Cardiac muscle cell (in vitro differentiated cells and primary cell): ENCODE measurements around the gene ASZ1. TPM values are rescaled to one million over a fixed set of nuclear protein-coding genes. Genes with fewer than 3 reads are reported as not detected.
A peak's percentile ranks its signal among the peaks of the same experiment; 100 is the strongest.

Source experiments
- DNase-seq, 2 donors: peaks; one replicate each; pipeline versions ENCODE4 v3.0.0 to v3.0.0-alpha.2; 2010 to 2017; ENCODE audit warnings: low read depth in 1 of 2, low spot score in 1 of 2
- H3K27ac ChIP-seq: fragments of 200-600 bp; sonication (generic); 2 replicates; pipeline ENCODE4 v1.5.1; 2016
- H3K27me3 ChIP-seq: fragments of 200-600 bp; sonication (generic); 2 replicates; pipeline ENCODE4 v1.6.0; 2016; ENCODE audit warnings: control low read depth
- H3K36me3 ChIP-seq: fragments of 200-600 bp; sonication (generic); 2 replicates; pipeline ENCODE4 v1.5.1; 2016; ENCODE audit warnings: control low read depth
- H3K4me1 ChIP-seq: fragments of 200-600 bp; sonication (generic); 2 replicates; pipeline ENCODE4 v1.8.1; 2017; ENCODE audit warnings: low read depth, mild to moderate bottlenecking, mixed run types
- H3K4me3 ChIP-seq: fragments of 200-600 bp; sonication (generic); 2 replicates; pipeline ENCODE4 v1.5.1; 2016; ENCODE audit warnings: mild to moderate bottlenecking
- H3K9me3 ChIP-seq: fragments of 200-600 bp; sonication (generic); 2 replicates; pipeline ENCODE4 v1.5.1; 2017; ENCODE audit warnings: low read depth, mild to moderate bottlenecking, control low read depth
- polyA plus RNA-seq: library from polyadenylated mRNA; unstranded; fragments of >200 nt; fragmentation: Nextera tagmentation; extraction: Ambion mirVana; gene quantifications from 2 replicates; pipeline ENCODE4 v1.2.1, GENCODE V29; 2016
- total RNA-seq: library from RNA; depleted of rRNA; stranded (reverse); fragments of >200 nt; gene quantifications from 2 replicates; pipeline ENCODE4 v1.2.3, GENCODE V29; 2016
- TF ChIP-seq, protein P1 (sequence below): IDR thresholded peaks from 2 replicates; pipeline ENCODE4 v1.5.1; 2012; ENCODE audit warnings: low read depth, mild to moderate bottlenecking, low read length

Gene ASZ1
- total and polyA plus RNA-seq, 2 experiments from 2014 or later = 0.70 TPM; not detected in 1

DNA sequence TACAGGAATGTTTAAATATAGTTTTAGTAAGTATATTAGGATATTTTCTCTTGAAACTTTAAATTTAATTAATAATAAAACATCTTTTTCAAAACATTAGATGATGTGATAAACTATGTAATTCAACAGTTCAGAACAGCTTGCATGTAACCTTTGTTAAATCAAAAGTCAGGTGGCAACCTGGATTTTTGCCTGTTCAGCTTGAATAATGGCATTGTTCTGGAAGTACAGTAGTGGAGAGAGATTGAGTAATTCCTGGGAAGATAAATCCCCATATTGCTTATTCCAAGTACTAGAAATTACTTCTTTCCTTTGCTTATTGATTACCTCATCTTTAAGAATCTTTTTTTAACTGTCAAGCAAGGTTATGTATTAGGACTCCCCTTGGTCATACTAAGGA, 32.4 kb upstream of the ASZ1 start:
- Histone ChIP-seq H3K9me3 (no peaks in the 10 kb centered on the region), H3K4me1 (no peaks in the 10 kb centered on the region), H3K27ac (no peak overlapping the region), H3K27me3 (no peaks in the 10 kb centered on the region), H3K36me3 (no peaks in the 10 kb centered on the region), H3K4me3 (no peak overlapping the region)
- TF ChIP-seq, protein P1, sequence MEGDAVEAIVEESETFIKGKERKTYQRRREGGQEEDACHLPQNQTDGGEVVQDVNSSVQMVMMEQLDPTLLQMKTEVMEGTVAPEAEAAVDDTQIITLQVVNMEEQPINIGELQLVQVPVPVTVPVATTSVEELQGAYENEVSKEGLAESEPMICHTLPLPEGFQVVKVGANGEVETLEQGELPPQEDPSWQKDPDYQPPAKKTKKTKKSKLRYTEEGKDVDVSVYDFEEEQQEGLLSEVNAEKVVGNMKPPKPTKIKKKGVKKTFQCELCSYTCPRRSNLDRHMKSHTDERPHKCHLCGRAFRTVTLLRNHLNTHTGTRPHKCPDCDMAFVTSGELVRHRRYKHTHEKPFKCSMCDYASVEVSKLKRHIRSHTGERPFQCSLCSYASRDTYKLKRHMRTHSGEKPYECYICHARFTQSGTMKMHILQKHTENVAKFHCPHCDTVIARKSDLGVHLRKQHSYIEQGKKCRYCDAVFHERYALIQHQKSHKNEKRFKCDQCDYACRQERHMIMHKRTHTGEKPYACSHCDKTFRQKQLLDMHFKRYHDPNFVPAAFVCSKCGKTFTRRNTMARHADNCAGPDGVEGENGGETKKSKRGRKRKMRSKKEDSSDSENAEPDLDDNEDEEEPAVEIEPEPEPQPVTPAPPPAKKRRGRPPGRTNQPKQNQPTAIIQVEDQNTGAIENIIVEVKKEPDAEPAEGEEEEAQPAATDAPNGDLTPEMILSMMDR = no peak
- no peak for DNase-seq

DNA sequence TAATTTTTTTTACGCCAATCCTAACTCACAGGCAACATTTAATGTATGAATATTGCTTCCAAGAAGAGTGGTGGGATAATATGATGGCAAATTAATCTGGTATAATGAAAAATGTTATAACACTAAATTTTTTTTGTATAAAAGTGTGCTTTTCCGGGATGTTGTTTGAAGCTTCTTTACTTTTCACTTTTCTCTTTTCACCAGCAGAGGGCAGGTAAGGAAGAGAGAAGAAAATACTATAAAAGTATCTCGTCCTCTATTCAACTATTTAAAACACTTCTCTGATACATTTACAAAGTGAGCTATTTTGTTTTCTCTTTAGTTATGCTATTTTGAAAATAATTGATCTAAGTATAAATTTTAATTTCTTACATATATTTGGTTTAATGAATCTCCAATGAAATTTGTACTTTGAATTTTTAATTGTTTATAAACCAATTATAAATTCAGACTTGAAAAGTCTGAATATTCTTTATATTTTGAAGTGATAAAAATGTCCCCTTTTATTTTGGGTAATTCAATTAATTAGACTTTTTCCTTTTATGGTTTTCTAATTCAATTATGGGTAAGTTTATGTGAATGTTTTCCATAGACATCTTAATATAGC, 31.8 kb upstream of the ASZ1 start:
- DNase-seq = peak; percentile 44 to 59
- Histone ChIP-seq H3K27ac (no peak overlapping the region), H3K4me3 (no peak overlapping the region), H3K4me1 (no peaks in the 10 kb centered on the region), H3K36me3 (no peaks in the 10 kb centered on the region), H3K27me3 (no peaks in the 10 kb centered on the region), H3K9me3 (no peaks in the 10 kb centered on the region)
- TF ChIP-seq, protein P1 = peak; percentile 58

DNA sequence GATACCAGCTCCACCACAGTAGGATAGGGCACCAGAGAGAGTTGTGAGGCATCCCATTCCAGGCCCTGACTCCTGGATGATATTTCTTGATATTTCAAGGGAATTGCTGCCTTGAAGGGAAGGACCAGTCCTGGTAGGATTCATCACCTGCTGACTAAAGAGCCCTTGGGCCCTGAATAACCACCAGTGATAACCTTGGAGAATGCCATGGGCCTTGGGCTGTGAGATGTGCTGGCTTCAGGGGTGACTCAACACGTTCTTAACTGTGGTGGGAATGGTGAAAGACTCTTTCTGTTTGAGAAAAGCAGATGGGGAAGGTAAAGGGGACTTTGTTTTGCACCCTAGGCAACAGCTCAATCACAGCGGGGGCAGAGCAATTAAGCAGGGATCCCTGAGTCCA, 21.4 kb upstream of the ASZ1 start:
- no peaks in the 10 kb centered on the region for H3K9me3 ChIP-seq
- no peaks in the 10 kb centered on the region for H3K4me1 ChIP-seq
- no peak overlapping the region for H3K27ac ChIP-seq
- TF ChIP-seq, protein P1 = no peak
- no peak overlapping the region for H3K4me3 ChIP-seq
- no peaks in the 10 kb centered on the region for H3K27me3 ChIP-seq
- H3K36me3 ChIP-seq = no peaks in the 10 kb centered on the region
- DNase-seq = no peak

DNA sequence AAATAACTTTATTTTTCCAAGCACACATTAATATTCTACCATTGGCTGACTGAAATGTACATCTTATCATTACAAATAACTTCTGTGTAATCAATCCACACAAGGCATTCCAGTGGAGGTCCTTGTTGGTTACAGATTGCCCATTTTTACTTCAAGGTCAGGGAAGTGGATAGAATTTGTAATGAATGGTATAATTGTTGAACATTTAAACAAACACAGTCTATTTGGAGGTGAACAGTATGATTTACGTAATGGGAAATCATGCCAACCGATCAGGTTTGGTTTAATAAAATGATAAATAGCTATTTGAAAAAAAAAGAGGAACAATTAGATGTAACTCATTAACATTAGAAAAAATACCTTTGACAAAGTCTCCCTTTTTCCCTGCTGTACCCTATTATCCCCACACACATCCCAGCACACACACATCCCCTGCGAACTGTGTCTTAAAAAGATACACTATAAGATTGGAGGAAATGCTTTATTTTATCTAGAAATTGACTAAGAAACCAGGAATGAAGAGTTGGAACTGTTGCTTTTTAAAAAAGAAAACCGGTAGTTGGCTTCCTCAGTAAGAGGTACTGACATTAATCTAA, 19.0 kb upstream of the ASZ1 start:
- H3K9me3 ChIP-seq = no peaks in the 10 kb centered on the region
- no peaks in the 10 kb centered on the region for H3K27me3 ChIP-seq
- H3K27ac ChIP-seq = no peak overlapping the region
- H3K36me3 ChIP-seq = no peaks in the 10 kb centered on the region
- no peak for DNase-seq
- TF ChIP-seq, protein P1 = no peak
- H3K4me3 ChIP-seq = no peak overlapping the region
- no peaks in the 10 kb centered on the region for H3K4me1 ChIP-seq

GRCh38 chr7:117445206-117445605, 17.9 kb upstream of the ASZ1 start:
- Histone ChIP-seq H3K36me3 (no peaks in the 10 kb centered on the region), H3K4me1 (no peaks in the 10 kb centered on the region), H3K27ac (no peak overlapping the region), H3K27me3 (no peaks in the 10 kb centered on the region), H3K9me3 (no peaks in the 10 kb centered on the region), H3K4me3 (no peak overlapping the region)
- TF ChIP-seq, protein P1 = no peak
- DNase-seq = no peak
